IPS-18a (cell line): ENCODE data around the gene MALSU1.
"Not testable (repeated sequence)": the region's sequence is repeated elsewhere in the genome, so short reads cannot be mapped to it uniquely, and the experiment has no call there.

Experiments used
- H3K27ac ChIP-seq: one replicate; pipeline ENCODE4 v1.5.1; 2013; ENCODE audit warnings: low read length
- H3K27me3 ChIP-seq: one replicate; pipeline ENCODE4 v1.6.1; 2013; ENCODE audit warnings: mild to moderate bottlenecking, low read length; ENCODE audit not compliant: control insufficient read depth, insufficient read depth
- H3K36me3 ChIP-seq: one replicate; pipeline ENCODE4 v1.6.1; 2013; ENCODE audit warnings: low read depth, low read length; ENCODE audit not compliant: control insufficient read depth
- H3K4me1 ChIP-seq: one replicate; pipeline ENCODE4 v1.6.1; 2013; ENCODE audit warnings: low read depth, low read length; ENCODE audit not compliant: control insufficient read depth
- H3K4me3 ChIP-seq: one replicate; pipeline ENCODE4 v1.5.1; 2013; ENCODE audit warnings: low read length
- H3K9ac ChIP-seq: one replicate; pipeline ENCODE4 v1.6.1; 2013; ENCODE audit warnings: mild to moderate bottlenecking, low read length, moderate library complexity
- H3K9me3 ChIP-seq: one replicate; pipeline ENCODE4 v1.6.1; 2013; ENCODE audit warnings: low read depth, low read length; ENCODE audit not compliant: control insufficient read depth

Gene MALSU1

DNA sequence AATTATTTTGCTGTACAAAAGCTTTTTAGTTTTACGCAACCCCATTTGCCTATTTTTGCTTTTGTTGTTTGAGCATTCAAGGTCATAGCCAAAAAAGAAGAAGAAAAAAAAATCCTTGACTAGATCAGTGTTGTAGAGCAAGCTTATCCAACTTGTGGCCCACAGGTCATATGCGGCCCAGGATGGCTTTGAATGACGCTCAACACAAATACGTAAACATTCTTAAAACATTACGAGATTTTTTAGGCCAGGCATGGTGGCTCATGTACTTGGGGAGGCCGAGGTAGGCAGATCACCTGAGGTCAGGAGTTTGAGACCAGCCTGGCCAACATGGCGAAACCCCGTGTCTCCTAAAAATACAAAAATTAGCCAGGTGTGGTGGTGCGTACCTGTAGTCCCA, 8.1 kb upstream of the MALSU1 start:
- H3K27ac ChIP-seq: no peak overlapping the region
- H3K4me1 ChIP-seq: peaks cover 4% of the 10 kb centered on the region
- H3K27me3 ChIP-seq: no peaks in the 10 kb centered on the region
- no peak overlapping the region for H3K4me3 ChIP-seq
- H3K9me3 ChIP-seq: no peaks in the 10 kb centered on the region
- no peak overlapping the region for H3K9ac ChIP-seq
- no peaks in the 10 kb centered on the region for H3K36me3 ChIP-seq

DNA sequence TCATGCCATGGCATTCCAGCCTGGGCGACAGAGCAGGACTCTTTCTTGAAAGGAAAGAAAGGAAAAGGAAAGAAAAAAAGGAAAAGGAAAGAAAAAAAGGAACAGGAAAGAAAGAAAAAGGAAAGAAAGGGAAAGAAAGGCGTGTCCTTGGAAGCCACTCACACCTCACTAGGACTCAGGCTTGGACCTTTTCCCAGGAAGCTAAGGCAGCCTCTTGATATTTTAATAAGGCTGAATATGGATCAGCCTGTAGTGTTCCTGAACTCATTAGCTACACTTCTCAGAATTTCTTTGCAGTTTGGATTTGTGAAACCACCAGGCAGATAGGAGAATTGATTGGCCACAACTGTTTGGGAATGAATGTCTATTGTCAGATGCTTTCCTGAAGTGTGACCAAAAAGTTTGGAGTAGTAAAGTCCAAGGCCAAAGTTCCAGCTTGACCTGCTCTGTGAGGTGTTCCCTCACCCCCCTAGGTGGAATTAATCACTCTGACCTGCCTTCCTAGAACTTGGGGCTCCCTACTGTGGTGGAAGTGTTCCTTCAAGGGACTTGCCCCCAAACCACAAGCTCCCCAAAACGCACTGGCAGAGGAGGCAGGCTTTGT, 7.1 kb upstream of the MALSU1 start:
- Histone ChIP-seq H3K4me1 (peaks cover 4% of the 10 kb centered on the region), H3K4me3 (no peak overlapping the region), H3K27me3 (peaks cover 3% of the 10 kb centered on the region), H3K9ac (no peak overlapping the region), H3K27ac (no peak overlapping the region), H3K36me3 (no peaks in the 10 kb centered on the region), H3K9me3 (no peaks in the 10 kb centered on the region)

DNA sequence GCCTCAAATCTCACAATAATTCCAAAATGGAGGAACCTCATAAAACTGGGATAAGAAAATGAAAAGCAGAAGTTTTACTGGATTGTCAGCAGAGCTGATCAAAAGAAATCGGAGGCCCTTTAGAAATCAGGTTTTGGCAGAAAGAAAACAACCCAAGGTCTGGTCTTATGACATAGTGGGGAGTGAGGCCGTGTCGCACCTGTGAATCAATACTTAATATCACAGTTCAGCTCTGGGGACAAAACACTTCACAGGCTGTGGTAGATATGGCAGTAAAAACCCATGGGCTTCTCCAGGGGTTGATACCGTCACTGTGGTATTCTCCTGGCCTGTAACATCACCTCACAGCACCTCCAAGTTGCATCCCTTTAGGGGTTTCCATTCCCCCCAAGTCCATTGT, 6.5 kb upstream of the MALSU1 start:
- no peak overlapping the region for H3K27ac ChIP-seq
- H3K4me3 ChIP-seq: no peak overlapping the region
- peaks cover 3% of the 10 kb centered on the region for H3K27me3 ChIP-seq
- no peaks in the 10 kb centered on the region for H3K36me3 ChIP-seq
- no peak overlapping the region for H3K9ac ChIP-seq
- H3K9me3 ChIP-seq: no peaks in the 10 kb centered on the region
- H3K4me1 ChIP-seq: peaks cover 4% of the 10 kb centered on the region

DNA sequence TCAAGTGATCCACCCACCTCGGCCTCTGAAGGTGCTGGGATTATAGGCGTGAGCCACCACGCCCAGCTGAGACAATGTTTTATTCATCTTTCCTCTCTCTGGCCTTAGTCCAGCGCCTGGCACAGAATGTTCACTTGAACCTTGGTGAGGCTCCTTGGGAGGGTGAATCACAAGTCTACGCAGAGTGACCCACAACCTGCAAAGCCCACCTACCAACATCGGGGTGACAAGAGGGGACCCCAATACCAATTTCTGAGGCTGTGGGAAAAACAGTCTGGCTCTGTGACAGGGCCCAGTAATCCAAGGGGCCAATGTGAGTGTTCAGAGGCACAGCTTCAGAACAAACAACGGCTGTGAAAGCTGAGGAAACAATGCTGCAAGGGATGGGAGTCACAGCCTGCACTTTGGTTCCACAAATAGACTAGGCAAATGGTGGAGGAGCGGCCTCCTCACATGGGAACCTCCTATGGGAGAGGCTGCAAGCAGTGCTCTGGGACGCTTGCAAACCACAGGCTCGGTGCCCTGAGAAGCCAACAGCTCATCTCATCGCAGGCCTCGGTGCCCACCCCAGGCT, 5.6 kb upstream of the MALSU1 start:
- Histone ChIP-seq H3K9me3 (no peaks in the 10 kb centered on the region), H3K9ac (no peak overlapping the region), H3K4me1 (peaks cover 4% of the 10 kb centered on the region), H3K27me3 (peaks cover 3% of the 10 kb centered on the region), H3K36me3 (no peaks in the 10 kb centered on the region), H3K27ac (no peak overlapping the region), H3K4me3 (no peak overlapping the region)

DNA sequence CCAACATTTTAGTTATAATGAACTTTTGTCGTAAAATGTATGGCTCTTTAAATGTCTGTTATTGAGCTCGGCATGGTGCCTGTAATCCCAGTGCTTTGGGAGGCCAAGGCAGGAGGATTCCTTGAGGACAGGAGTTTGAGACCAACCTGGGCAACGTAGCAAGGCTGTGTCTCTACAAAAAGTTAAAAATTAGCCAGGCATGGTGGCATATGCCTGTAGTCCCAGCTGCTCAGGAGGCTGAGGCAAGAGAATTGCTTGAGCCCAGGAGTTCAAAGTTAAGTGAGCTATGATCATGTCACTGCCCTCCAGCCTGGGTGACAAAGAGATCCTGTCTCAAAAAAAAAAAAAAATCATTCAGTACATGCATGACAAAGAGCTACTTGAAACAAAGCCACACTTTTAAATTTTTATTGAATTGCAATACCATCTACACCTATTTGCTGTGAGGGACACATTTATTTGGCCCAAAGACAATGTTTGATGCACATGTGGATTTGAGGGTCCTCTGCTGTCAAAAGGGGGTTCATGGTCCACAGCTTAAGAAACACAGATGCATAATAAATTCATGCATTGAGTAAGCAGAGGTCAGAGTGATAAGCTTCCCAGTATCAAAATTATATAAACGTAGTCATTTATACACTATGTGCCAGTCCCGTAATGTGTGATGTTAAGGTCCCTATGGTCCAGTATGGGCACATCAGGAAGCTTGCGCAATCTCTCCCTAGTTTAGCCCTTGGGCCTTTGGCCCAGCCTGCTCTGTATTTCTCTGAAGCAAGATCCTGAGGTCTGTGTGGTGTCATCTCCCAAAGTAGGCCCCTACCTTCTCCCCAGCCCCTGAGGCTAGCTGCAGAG, 4.4 kb upstream of the MALSU1 start:
- H3K9me3 ChIP-seq: no peaks in the 10 kb centered on the region
- peaks cover 3% of the 10 kb centered on the region for H3K27me3 ChIP-seq
- H3K36me3 ChIP-seq: no peaks in the 10 kb centered on the region
- H3K4me3 ChIP-seq: no peak overlapping the region
- H3K27ac ChIP-seq: no peak overlapping the region
- peaks cover 4% of the 10 kb centered on the region for H3K4me1 ChIP-seq
- H3K9ac ChIP-seq: no peak overlapping the region

DNA sequence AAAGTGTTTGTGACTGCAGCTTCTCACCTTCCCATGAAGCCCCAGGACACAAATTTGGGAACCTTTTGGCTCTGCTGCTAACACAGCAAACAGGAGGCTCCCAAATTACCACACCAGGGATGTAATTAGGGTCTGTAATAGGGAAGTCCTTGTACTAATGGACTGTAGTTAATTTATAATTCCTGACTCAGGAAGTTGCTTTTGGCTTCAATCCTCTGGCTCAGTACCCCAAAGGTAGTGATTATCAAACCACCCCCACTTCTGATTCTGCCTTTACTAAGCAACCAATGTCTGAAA, 3.8 kb upstream of the MALSU1 start:
- Histone ChIP-seq H3K4me3 (no peak overlapping the region), H3K27me3 (peaks cover 3% of the 10 kb centered on the region), H3K9ac (no peak overlapping the region), H3K9me3 (no peaks in the 10 kb centered on the region), H3K36me3 (no peaks in the 10 kb centered on the region), H3K4me1 (peaks cover 4% of the 10 kb centered on the region), H3K27ac (no peak overlapping the region)

DNA sequence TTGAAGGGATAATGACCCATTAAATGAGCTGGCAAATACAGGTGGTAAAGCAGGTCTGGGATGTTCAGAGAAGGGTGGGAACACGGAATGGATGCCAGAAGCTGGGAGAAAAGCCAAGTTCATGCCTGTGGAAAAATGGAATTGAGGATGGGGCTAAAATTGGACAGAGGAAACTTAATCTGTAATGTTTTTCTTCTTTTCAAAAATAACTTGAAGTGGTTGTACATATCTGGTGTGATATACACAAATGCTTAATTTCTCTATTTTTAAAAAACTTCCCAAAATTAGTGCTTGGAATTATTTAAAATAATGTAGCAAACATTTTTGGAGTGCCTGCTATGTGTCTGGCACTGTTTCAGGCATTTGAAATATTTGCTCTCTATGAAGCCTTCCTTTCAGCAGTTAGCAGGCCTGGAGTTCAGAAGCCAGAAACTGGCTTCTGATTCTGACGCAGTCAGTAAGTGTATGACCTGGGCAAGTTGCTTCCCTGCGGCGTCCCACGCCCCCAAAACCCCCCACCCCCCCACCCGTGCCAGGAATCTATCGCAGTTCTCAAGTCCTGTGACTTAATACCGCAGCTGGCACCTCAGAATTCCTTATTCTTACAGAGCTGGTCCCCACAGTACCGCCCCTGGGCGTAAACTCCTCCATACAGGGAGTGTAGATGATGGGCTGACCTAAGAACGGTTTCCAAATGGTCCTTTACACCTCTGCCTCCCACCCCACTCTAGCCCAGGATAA, 828 bp upstream of the MALSU1 start:
- Histone ChIP-seq H3K27ac (no peak overlapping the region), H3K9ac (no peak overlapping the region), H3K4me3 (peak overlapping the region; percentile 88), H3K4me1 (no peaks in the 10 kb centered on the region), H3K27me3 (peaks cover 3% of the 10 kb centered on the region), H3K9me3 (no peaks in the 10 kb centered on the region), H3K36me3 (peaks cover 14% of the 10 kb centered on the region)

DNA sequence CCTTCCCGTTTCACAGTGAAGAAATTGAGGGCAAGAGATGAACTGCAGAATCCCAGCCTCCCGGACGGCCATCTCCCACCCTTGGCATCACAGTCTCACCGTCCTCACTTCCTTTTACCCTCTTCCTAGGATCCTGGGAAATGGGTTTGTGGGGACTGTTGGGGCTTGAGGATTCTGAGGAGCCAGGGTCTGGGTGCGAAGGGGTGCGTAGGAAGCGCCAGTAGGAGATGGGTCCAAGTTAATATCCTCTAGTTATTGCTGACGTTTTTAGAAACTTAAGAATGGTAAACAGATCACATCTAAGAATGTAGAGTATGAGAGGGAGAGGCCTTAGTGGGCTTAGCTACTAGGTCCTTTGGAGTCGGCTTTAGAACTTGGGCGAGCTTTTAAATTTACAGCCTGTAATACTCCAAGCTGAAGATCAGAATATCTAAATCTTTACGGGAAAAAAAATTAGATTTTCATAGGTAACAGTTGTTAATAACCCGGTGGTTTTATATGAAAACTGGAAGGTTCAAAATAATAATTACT, 696 bp downstream of the MALSU1 start:
- Histone ChIP-seq H3K27ac (no peak overlapping the region), H3K36me3 (peaks cover 14% of the 10 kb centered on the region), H3K9me3 (no peaks in the 10 kb centered on the region), H3K27me3 (peaks cover 3% of the 10 kb centered on the region), H3K4me1 (no peaks in the 10 kb centered on the region), H3K4me3 (peak overlapping the region; percentile 88), H3K9ac (peak overlapping the region; percentile 74)

DNA sequence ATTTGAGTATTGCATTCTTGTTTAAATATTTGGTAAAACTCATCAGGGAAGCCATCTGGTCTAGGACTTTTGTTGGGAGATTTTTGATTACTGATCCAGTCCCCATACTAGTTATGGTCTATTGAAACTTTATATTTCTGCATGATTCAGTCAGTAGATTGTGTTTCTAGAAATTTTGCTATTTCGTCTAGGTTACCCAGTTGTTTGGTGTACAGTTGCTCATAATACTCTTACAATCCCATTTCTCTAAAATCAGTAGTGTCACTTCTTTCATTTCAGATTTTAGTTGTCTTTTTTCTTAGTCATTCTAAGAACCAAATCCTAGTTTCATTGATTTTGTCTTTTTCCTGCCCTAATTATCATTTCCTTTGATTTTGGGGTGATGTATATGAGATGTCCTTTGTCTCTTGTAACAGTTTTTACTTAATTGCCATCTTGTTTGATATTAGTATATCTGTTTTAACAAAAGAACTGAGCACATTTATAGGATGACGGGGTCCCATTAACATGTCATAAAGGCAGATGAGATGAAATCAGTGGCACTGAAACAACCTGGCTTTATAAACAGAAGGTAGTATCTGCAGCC, 7.9 kb downstream of the MALSU1 start:
- H3K4me3 ChIP-seq: no peak overlapping the region
- no peaks in the 10 kb centered on the region for H3K27me3 ChIP-seq
- H3K9ac ChIP-seq: no peak overlapping the region
- no peaks in the 10 kb centered on the region for H3K4me1 ChIP-seq
- peaks cover 56% of the 10 kb centered on the region for H3K36me3 ChIP-seq
- H3K9me3 ChIP-seq: no peaks in the 10 kb centered on the region
- no peak overlapping the region for H3K27ac ChIP-seq

DNA sequence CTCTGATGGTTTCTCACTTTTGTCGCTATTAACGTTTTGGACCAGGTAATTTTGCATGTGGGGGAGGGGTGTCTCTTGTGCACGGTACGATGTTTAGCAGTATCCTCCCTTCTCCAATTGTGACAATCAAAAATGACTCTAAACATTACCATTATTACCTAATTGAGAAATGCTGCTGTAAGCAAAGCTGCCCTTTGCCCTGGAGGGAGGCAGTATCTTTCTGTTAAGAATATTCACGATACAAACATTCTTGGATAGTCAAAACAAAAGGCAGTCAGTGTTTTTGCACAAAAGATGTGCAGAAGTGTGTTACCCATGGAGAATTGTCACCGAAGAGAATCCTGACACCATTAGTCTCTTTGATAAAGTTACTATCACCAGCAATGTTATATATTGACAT, 9.6 kb downstream of the MALSU1 start:
- Histone ChIP-seq H3K4me1 (no peaks in the 10 kb centered on the region), H3K4me3 (no peak overlapping the region), H3K27me3 (no peaks in the 10 kb centered on the region), H3K9me3 (no peaks in the 10 kb centered on the region), H3K27ac (no peak overlapping the region), H3K36me3 (peaks cover 65% of the 10 kb centered on the region), H3K9ac (no peak overlapping the region)

DNA sequence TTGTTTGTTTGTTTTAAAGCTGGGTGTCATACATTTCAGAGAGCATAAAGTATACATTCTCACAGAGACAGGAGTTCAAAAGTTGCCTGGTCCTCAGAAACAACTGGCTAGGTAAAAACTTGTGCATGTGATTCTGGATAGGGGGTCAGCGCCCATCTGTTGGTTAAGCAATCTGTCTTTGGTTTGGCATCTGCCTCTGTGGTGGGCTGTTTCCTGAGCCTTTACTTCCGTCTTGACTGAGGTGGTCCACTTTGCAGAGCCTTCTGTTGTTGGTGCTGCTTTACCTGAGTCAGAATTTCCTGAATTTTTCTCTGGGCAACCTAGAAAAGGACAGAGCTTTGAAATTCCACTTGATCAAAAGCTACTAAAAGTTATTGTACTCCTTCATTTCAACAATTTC, 13.0 kb downstream of the MALSU1 start:
- H3K9me3 ChIP-seq, H3K27me3 ChIP-seq, H3K4me1 ChIP-seq, H3K27ac ChIP-seq, H3K9ac ChIP-seq, H3K4me3 ChIP-seq: not testable (repeated sequence)
- peaks cover 92% of the 10 kb centered on the region for H3K36me3 ChIP-seq
